Islet precursor cell (in vitro differentiated cells): ENCODE data around the gene STX12.
"Not testable (repeated sequence)": the region's sequence is repeated elsewhere in the genome, so short reads cannot be mapped to it uniquely, and the experiment has no call there.

Experiments used
- DNase-seq: peaks from one replicate; pipeline ENCODE4 v3.0.0-alpha.2; 2018

STX12 gene

GRCh38 chr1:27831568-27832410 is 58.8 kb downstream of the STX12 start:
- no peak for DNase-seq

DNA sequence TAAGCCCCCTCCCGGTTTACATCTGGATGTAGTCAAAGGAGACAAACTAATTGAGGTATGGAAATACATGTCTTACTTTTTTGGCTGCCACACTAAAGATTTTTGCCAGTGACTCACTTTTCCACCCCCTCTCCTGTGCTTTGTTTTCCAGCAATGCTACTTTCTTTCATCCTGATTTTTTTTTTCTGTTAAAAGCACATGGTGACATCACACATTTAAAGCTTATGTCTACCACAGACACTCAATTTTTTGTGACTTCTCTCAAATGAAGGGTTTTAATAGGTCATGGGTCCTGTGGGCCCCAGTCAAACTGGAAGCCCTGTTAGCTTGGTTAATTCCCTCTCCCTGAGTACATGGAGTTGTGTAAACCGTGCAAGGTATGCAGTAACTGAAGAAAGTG is 59.7 kb downstream of the STX12 start:
- no peak for DNase-seq

- DNase-seq = no peak
These were observed 60.5 kb downstream of the STX12 start for GRCh38 chr1:27833470-27833869.

- no peak for DNase-seq
These were observed 62.0 kb downstream of the STX12 start for GRCh38 chr1:27835046-27835445.

- no peak for DNase-seq
These were observed 62.5 kb downstream of the STX12 start for GRCh38 chr1:27835501-27835900.

GRCh38 chr1:27849951-27850350 is 76.9 kb downstream of the STX12 start:
- no peak for DNase-seq

GRCh38 chr1:27855085-27855484 is 82.1 kb downstream of the STX12 start:
- no peak for DNase-seq

- DNase-seq = no peak
These were observed 83.7 kb downstream of the STX12 start for GRCh38 chr1:27856561-27857343.

GRCh38 chr1:27857552-27857951 is 84.5 kb downstream of the STX12 start:
- not testable (repeated sequence) for DNase-seq

DNA sequence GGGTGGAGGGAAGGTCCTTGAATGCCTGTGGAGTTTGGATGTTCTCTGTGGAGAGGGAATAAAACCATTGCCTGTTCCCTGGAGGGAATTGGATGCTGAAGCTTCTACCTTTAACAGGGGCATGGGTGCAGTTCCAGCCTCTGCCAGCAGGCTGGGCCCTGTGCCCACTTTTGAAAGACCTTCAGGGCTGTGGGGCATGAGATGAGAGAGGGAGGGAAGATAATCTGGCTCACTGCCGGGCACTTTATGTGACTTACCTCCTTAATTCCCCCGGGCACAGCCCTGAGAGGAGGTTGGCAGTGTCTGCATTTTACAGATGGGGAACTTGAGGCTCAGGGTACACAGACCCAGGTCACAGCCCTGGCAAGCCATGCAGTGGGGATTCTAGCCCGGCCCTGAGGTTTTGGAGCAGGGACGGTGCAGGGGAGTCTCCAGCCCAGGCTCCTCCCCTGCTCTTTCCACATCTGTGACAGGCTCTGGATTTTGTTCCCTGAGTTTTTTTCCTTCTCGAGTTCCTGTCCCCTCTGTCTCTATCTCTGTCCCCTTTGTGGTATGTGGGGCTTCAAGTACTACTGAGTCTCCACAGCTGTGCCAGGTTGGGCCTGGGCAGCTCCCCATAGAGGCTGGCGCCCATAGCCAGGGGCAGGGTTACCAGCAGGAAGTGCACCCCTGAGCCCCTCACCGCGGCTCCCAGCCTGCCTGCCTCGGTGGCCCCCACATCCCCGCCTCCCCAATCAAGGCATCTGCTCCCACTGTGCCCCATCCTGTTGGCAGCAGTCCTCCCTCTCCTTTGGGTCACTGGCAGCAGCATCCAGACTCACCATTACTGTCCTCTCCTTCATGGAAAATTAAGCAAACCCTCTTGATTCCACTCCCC is 85.3 kb downstream of the STX12 start:
- DNase-seq = peak; percentile 89

DNA sequence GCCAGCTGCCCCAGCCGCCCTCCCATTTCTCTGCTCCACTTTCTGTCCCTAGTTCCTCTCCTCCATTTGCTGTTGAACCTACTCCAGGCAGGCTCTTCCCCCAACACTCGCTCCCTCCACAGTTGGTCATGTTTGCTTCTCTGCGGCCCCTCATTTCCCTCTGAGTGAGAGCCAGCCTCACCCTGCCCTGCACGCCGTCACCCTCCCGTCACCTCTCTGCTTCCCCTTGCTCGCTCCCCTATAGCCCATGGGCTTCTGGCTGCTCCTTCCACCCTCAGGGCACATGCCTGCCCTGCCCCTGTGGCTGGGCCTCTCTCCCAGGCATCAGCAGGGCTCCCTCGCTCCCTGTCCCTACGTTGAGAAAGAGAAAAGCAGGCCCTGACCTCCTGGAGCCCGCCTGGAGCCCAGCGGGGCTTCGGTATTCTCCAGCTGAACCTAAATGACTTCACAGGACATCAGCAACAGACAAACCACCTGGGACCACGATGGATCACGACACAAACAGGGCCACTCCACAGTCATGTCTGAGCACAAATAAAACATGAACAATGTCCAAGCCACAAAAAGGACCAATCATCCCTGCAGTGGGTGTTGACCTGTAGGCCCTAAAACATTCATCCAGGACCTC is 86.0 kb downstream of the STX12 start:
- DNase-seq = no peak

GRCh38 chr1:27861436-27861835 is 88.4 kb downstream of the STX12 start:
- no peak for DNase-seq

DNA sequence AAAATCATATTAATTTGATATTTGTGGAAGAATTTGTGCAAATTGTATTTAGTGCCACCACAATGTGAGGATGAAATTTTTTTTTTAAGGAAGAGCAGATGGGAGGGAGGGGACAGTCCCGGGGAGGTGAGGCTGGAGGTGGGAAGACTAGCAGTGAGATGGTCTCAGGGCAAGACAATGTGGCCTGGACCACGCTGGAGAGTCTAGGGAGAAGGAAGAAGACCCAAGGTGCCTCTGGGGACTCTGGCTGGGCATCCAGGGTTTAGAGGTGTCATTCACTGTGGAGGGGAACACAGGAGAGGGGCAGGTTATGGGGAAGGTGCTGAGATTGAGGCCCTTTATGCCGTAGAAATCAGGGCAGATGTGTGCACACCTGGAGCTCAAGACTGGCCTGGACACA is 89.0 kb downstream of the STX12 start:
- no peak for DNase-seq

GRCh38 chr1:27862671-27863537 is 89.9 kb downstream of the STX12 start:
- DNase-seq = no peak

- no peak for DNase-seq
These were observed 90.5 kb downstream of the STX12 start for GRCh38 chr1:27863538-27863915.

DNA sequence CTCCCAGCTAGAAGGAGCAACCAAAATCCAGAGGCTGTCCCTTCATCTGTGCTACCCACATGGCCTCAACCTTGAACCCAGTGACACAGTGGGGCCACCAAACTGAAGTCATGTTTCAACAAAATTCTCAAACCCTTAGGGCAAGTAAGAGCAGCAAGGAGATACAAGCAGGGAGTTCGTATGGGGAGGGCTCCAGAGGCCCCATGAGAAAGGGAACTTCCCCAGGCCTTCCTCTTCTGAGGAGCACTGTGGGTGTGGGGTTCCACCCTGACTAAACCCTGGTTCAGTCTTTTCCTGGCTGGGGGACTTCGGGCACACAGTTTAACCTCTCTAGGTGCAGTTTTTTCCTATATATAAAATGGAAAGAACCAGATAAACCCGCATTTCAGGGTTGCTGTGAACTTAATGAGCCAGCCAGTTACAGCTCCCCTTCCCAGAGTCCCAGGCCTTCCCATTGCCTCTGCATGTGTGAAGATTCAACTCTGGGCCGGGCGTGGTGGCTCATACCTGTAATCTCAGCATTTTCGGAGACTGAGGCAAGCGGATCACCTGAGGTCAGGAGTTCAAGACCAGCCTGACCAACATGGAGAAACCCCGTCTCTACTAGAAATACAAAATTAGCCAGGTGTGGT is 91.4 kb downstream of the STX12 start:
- DNase-seq = no peak

DNA sequence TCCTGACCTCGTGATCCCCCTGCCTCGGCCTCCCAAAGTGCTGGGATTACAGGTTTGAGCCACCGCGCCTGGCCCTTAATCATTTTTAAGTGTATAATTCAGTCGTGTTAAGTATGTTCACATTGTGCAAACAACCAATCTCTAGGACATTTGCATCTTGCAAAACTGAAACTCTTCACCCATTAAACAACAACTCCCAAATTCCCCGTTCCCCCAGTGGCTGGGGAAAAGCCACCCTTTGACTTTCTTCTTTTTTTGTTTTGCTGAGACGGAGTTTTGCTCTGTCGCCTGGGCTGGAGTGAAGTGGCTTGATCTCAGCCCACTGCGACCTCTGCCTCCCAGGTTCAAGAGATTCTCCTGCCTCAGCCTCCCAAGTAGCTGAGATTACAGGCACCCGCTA is 92.8 kb downstream of the STX12 start:
- DNase-seq = no peak

DNA sequence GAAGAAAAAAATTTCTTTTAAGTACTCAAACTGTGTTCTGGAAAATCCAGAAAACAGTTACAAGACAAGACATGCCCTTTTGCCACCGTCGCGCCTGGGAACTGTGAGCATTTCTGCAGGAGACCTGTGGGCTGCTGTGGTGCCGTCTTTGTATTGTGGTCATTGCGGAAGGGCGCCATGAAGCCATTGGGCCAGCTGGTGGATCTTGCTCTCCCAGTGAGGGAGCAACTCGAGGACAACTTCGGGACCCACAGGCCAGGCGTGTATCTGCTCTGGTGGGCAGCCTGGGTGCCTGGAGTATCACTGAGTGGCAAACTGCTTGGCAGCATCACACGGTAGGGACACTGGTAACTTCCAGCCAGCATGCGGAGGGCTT is 95.5 kb downstream of the STX12 start:
- DNase-seq = no peak

DNA sequence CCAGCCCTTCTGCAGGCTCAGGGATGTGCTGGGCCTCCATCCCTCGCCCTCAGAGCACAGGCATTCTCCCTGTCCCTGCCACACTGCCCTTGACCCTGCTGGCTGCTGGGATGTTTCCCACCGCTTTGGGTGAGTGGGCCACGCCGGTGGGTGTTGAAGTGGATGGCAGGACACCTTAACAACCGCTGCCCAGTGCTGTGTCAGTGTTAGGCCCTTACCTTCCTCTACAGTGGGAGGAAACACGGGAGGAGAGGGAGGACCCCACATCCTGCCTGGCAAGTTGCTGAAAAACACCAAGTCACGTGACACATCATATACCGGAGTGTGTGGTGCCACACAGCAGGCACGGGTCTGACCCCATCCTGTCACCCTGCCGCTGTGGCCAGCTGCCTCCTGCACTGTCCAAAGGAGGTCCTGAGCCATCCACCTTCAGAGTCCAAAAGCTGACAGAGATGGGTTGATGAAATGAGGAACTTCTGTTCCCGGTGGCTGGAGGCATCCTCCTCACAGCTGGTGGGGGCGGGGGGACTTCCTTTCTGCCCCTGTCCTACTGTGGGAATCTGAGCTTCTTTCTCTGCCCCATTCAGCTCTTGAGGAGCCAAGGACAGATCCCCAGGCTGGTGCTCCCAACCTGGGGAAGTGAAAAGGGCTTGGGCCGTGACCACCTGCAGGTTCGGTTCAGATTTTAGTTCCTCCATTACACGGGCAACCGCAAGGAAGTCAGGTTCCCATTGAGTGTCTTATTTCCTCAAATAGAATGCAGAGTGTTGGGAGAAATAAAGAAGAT is 96.1 kb downstream of the STX12 start:
- DNase-seq = no peak

GRCh38 chr1:27869719-27870085 is 96.7 kb downstream of the STX12 start:
- DNase-seq = no peak

GRCh38 chr1:27871076-27871475 is 98.1 kb downstream of the STX12 start:
- DNase-seq = not testable (repeated sequence)
